H1 (cell line): ENCODE measurements around the gene USH1G. TPM values are rescaled to one million over a fixed set of nuclear protein-coding genes. Genes with fewer than 3 reads are reported as not detected.

Experiments
- ATF2 ChIP-seq: IDR thresholded peaks from 2 replicates; pipeline ENCODE4 v1.6.1; 2012; ENCODE audit warnings: low read length, inconsistent platforms
- NANOG ChIP-seq: IDR thresholded peaks from 2 replicates; pipeline ENCODE4 v1.6.1; 2011; ENCODE audit warnings: low read length, low read depth, mild to moderate bottlenecking, inconsistent platforms; ENCODE audit not compliant: insufficient read depth, poor library complexity, severe bottlenecking
- POU5F1 ChIP-seq: IDR thresholded peaks from 2 replicates; pipeline ENCODE4 v1.6.1; 2011; ENCODE audit warnings: low read depth, mild to moderate bottlenecking, low read length, moderate library complexity
- RNF2 ChIP-seq: fragments of 200-900, 300-1000 bp; sonication (generic); IDR thresholded peaks from 2 replicates; pipeline ENCODE4 v1.7.1; 2016; ENCODE audit warnings: borderline replicate concordance, low read depth, mild to moderate bottlenecking, antibody characterized with exemption, low read length; ENCODE audit not compliant: poor library complexity, severe bottlenecking; ENCODE audit errors: missing control alignments
- YY1 ChIP-seq: IDR thresholded peaks from 2 replicates; pipeline ENCODE4 v1.6.1; 2011; ENCODE audit warnings: low read depth, mild to moderate bottlenecking, low read length
- polyA plus RNA-seq, 7 experiments: library from polyadenylated mRNA; depleted of rRNA in 3 of 7; stranded (reverse) in 5 of 7; unstranded in 2 of 7; fragments of >200 nt in 5 of 7; fragments of 200-250 nt in 2 of 7; gene quantifications; 1 replicate in 5 of 7; 2 replicates in 1 of 7; 4 replicates in 1 of 7; pipeline versions ENCODE4 v1.2.1 to v1.2.3, GENCODE V29; 2011 to 2013; ENCODE audit warnings: missing spikeins in 2 of 7, mixed read lengths in 2 of 7
- total RNA-seq: library from RNA; stranded (reverse); fragmentation: NEBNext Ultra II Directional; extraction: Animal tissue kit (Norgen Biotek cat#: 25700); gene quantifications from 2 replicates; pipeline ENCODE4 v1.2.1, GENCODE V29; 2021
- TF ChIP-seq, protein P1 (sequence below): fragments of 300-600 bp; sonication (generic); IDR thresholded peaks from 2 replicates; pipeline ENCODE4 v1.7.1; 2012; ENCODE audit warnings: low read length, moderate library complexity, mild to moderate bottlenecking, inconsistent platforms; ENCODE audit not compliant: insufficient replicate concordance
- TF ChIP-seq, protein P2 (sequence below): IDR thresholded peaks from 2 replicates; pipeline ENCODE4 v1.6.1; 2011; ENCODE audit warnings: low read depth, mild to moderate bottlenecking, low read length; ENCODE audit not compliant: insufficient read depth

The USH1G gene
- total and polyA plus RNA-seq, 2 of the 8 experiments (the other 6 are each of a cell fraction or from before 2014, with no cell fraction given), result 1.6 to 4.3 TPM

GRCh38 chr17:74882517-74883240, 40.4 kb downstream of the USH1G start (continued):
- TF ChIP-seq, protein P1, sequence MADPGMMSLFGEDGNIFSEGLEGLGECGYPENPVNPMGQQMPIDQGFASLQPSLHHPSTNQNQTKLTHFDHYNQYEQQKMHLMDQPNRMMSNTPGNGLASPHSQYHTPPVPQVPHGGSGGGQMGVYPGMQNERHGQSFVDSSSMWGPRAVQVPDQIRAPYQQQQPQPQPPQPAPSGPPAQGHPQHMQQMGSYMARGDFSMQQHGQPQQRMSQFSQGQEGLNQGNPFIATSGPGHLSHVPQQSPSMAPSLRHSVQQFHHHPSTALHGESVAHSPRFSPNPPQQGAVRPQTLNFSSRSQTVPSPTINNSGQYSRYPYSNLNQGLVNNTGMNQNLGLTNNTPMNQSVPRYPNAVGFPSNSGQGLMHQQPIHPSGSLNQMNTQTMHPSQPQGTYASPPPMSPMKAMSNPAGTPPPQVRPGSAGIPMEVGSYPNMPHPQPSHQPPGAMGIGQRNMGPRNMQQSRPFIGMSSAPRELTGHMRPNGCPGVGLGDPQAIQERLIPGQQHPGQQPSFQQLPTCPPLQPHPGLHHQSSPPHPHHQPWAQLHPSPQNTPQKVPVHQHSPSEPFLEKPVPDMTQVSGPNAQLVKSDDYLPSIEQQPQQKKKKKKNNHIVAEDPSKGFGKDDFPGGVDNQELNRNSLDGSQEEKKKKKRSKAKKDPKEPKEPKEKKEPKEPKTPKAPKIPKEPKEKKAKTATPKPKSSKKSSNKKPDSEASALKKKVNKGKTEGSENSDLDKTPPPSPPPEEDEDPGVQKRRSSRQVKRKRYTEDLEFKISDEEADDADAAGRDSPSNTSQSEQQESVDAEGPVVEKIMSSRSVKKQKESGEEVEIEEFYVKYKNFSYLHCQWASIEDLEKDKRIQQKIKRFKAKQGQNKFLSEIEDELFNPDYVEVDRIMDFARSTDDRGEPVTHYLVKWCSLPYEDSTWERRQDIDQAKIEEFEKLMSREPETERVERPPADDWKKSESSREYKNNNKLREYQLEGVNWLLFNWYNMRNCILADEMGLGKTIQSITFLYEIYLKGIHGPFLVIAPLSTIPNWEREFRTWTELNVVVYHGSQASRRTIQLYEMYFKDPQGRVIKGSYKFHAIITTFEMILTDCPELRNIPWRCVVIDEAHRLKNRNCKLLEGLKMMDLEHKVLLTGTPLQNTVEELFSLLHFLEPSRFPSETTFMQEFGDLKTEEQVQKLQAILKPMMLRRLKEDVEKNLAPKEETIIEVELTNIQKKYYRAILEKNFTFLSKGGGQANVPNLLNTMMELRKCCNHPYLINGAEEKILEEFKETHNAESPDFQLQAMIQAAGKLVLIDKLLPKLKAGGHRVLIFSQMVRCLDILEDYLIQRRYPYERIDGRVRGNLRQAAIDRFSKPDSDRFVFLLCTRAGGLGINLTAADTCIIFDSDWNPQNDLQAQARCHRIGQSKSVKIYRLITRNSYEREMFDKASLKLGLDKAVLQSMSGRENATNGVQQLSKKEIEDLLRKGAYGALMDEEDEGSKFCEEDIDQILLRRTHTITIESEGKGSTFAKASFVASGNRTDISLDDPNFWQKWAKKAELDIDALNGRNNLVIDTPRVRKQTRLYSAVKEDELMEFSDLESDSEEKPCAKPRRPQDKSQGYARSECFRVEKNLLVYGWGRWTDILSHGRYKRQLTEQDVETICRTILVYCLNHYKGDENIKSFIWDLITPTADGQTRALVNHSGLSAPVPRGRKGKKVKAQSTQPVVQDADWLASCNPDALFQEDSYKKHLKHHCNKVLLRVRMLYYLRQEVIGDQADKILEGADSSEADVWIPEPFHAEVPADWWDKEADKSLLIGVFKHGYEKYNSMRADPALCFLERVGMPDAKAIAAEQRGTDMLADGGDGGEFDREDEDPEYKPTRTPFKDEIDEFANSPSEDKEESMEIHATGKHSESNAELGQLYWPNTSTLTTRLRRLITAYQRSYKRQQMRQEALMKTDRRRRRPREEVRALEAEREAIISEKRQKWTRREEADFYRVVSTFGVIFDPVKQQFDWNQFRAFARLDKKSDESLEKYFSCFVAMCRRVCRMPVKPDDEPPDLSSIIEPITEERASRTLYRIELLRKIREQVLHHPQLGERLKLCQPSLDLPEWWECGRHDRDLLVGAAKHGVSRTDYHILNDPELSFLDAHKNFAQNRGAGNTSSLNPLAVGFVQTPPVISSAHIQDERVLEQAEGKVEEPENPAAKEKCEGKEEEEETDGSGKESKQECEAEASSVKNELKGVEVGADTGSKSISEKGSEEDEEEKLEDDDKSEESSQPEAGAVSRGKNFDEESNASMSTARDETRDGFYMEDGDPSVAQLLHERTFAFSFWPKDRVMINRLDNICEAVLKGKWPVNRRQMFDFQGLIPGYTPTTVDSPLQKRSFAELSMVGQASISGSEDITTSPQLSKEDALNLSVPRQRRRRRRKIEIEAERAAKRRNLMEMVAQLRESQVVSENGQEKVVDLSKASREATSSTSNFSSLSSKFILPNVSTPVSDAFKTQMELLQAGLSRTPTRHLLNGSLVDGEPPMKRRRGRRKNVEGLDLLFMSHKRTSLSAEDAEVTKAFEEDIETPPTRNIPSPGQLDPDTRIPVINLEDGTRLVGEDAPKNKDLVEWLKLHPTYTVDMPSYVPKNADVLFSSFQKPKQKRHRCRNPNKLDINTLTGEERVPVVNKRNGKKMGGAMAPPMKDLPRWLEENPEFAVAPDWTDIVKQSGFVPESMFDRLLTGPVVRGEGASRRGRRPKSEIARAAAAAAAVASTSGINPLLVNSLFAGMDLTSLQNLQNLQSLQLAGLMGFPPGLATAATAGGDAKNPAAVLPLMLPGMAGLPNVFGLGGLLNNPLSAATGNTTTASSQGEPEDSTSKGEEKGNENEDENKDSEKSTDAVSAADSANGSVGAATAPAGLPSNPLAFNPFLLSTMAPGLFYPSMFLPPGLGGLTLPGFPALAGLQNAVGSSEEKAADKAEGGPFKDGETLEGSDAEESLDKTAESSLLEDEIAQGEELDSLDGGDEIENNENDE, result no peak
- no peak for TF ChIP-seq POU5F1
- no peak for TF ChIP-seq RNF2
- TF ChIP-seq, protein P2, sequence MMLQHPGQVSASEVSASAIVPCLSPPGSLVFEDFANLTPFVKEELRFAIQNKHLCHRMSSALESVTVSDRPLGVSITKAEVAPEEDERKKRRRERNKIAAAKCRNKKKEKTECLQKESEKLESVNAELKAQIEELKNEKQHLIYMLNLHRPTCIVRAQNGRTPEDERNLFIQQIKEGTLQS, result no peak
- no peak for TF ChIP-seq ATF2
- no peak for TF ChIP-seq YY1
- no peak for TF ChIP-seq NANOG
